ENCODE results near the gene SPATA1. TPM values are rescaled to one million over a fixed set of nuclear protein-coding genes. Genes with fewer than 3 reads are reported as not detected.

Gene SPATA1
- total and polyA plus RNA-seq, 2 donors (not counting 1 experiment from before 2014, with no cell fraction given) = 0.73 to 8.6 TPM

GRCh38 chr1:84573967-84574842 is 68.0 kb downstream of the SPATA1 start, which contains the start of gene CTBS:
CTBS (minus strand) TSS chr1:84574440; CDS start chr1:84574415, 25 bp downstream.
- H3K4me1 Mint-ChIP-seq = peaks cover 43% of the 10 kb centered on the region
- CTCF ChIA-PET = interaction anchor here (0.6 to 2.5 kb wide), 12 partner anchors 9 to 432 kb away, joined by 3 to 12 read pairs (median 3); partner anchors contain the start of genes GNG5, PRKACB, RPF1 and SPATA1
- DNase-seq (peak; percentile 93), ATAC-seq (ENCODE audit: low read depth) (peak; percentile 95)
- no peak for TF ChIP-seq EZH2 (IDR thresholded peaks at IDR 0.05; ENCODE audit: borderline replicate concordance, insufficient read depth, low read depth, low read length, poor library complexity, severe bottlenecking)
- TF ChIP-seq, protein P1, sequence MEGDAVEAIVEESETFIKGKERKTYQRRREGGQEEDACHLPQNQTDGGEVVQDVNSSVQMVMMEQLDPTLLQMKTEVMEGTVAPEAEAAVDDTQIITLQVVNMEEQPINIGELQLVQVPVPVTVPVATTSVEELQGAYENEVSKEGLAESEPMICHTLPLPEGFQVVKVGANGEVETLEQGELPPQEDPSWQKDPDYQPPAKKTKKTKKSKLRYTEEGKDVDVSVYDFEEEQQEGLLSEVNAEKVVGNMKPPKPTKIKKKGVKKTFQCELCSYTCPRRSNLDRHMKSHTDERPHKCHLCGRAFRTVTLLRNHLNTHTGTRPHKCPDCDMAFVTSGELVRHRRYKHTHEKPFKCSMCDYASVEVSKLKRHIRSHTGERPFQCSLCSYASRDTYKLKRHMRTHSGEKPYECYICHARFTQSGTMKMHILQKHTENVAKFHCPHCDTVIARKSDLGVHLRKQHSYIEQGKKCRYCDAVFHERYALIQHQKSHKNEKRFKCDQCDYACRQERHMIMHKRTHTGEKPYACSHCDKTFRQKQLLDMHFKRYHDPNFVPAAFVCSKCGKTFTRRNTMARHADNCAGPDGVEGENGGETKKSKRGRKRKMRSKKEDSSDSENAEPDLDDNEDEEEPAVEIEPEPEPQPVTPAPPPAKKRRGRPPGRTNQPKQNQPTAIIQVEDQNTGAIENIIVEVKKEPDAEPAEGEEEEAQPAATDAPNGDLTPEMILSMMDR (IDR thresholded peaks at IDR 0.05) = no peak
- no peaks in the 10 kb centered on the region for H3K27me3 Mint-ChIP-seq
- H2AFZ ChIP-seq (ENCODE audit: insufficient read depth, low read depth, low read length, poor library complexity, severe bottlenecking) = peak within 1 kb of the TSS; percentile 96
- no peaks in the 10 kb centered on the region for H3K9me3 ChIP-seq (ENCODE audit: control extremely low read depth in 1 of 3, control insufficient read depth in 2 of 3, insufficient read depth in 1 of 3, low read length in 2 of 3)
- H3K27me3 ChIP-seq (replicated peaks in 1 of 4; ENCODE audit: control extremely low read depth in 1 of 4, control insufficient read depth in 3 of 4, insufficient read depth in 4 of 4, low read length in 3 of 4) = no peaks in the 10 kb centered on the region
- H3K9ac ChIP-seq (ENCODE audit: low read length) = peak within 1 kb of the TSS; percentile 97
- H3K79me2 ChIP-seq (ENCODE audit: control insufficient read depth, insufficient read depth, low read length) = peaks cover 28% of the 10 kb centered on the region
- POLR2A ChIA-PET = interaction anchor here (0.9 to 3.4 kb wide), 6 partner anchors 69 to 702 kb away, joined by 3 to 41 read pairs (median 5); partner anchors contain the start of genes BCL10, GNG5 and SPATA1
- H3K36me3 ChIP-seq (replicated peaks in 1 of 2; ENCODE audit: control extremely low read depth in 1 of 2, control insufficient read depth in 1 of 2, extremely low read depth in 1 of 2, insufficient read depth in 2 of 2, low read length in 1 of 2) = peaks cover 10% of the 10 kb centered on the region in 2 experiments
- H3K27ac ChIP-seq (ENCODE audit: low read length in 2 of 2) = peak within 1 kb of the TSS; percentile 96 to 99
- H3K9me3 Mint-ChIP-seq (ENCODE audit: insufficient read depth) = no peaks in the 10 kb centered on the region
- peak within 1 kb of the TSS; percentile 59 to 94 (median 73) for H3K4me3 ChIP-seq (ENCODE audit: control extremely low read depth in 1 of 5, extremely low read depth in 1 of 5, insufficient read depth in 1 of 5, low read depth in 2 of 5, low read length in 4 of 5)
- H3K4me3 Mint-ChIP-seq = peak within 1 kb of the TSS; percentile 100
- H3K4me1 ChIP-seq (ENCODE audit: control insufficient read depth in 2 of 2, insufficient read depth in 2 of 2, low read length in 2 of 2) = peaks cover 26% of the 10 kb centered on the region in 2 donors
- peak within 1 kb of the TSS; percentile 100 for H3K27ac Mint-ChIP-seq
- H4K20me1 ChIP-seq (ENCODE audit: control insufficient read depth, insufficient read depth, low read length, poor library complexity, severe bottlenecking) = peaks cover 2% of the 10 kb centered on the region
- H3K4me2 ChIP-seq (replicated peaks; ENCODE audit: low read depth, low read length, poor library complexity, severe bottlenecking) = peak within 1 kb of the TSS; percentile 91
- under 1% methylated on average over 45 of the region's 67 CpGs for WGBS (ENCODE audit: insufficient coverage)
- intact Hi-C loops (cut with micrococcal nuclease) = loop anchor here (1.0 to 5.0 kb wide), 9 partner anchors 46 to 702 kb away; partner anchors contain the start of genes BCL10, GNG5, PRKACB and RPF1

Data from B cell (primary cell).